GM18526 (cell line): ENCODE measurements around the gene CREB3L2.

Experiments
- POLR2A ChIP-seq: IDR thresholded peaks from 3 replicates; pipeline ENCODE4 v1.6.1; 2011; ENCODE audit not compliant: insufficient read length; ENCODE audit errors: extremely low read depth

The CREB3L2 gene

DNA sequence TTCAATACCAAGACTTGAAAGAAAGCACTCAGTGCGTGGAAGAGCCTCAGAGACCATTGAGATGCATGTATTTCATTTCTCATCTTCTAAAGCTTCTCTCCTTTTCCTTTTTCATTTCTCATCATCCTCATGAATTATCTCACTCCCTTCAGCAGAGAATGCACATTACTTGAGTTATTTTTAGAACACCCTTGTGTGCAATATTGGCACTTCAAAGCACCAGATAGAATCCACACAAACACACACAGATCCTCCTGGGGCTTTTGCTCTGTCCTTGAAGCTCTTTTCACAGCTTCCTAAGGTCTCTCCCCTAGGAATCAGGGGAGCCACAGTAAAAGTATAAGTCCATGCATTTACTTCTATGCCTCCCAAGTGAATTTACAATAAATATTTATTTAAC lies 173.4 kb downstream of the CREB3L2 start:
- no peak for TF ChIP-seq POLR2A

DNA sequence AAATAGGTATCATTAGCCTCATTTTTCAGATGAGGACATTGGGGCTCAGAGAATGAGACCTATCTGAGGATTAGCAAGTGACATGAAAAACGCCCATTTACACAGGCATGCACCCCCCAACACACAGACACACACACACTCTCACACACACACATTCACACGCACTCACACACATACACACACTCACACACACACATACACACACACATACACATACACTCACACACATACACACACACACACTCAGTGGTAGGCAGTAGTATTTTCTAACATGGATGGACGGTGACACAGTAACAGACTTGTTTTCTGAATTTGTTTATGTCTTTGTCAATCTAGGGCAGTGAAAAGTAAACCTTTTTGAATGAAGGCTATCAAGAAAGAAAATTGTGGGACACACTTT lies 176.4 kb downstream of the CREB3L2 start:
- no peak for TF ChIP-seq POLR2A
